ENCODE results near the gene WFDC9. TPM values are rescaled to one million over a fixed set of nuclear protein-coding genes. Genes with fewer than 3 reads are reported as not detected.

WFDC9 gene
- total and polyA plus RNA-seq, 2 of the 8 experiments (the other 6 are each of a cell fraction or from before 2014, with no cell fraction given), result not detected

DNA sequence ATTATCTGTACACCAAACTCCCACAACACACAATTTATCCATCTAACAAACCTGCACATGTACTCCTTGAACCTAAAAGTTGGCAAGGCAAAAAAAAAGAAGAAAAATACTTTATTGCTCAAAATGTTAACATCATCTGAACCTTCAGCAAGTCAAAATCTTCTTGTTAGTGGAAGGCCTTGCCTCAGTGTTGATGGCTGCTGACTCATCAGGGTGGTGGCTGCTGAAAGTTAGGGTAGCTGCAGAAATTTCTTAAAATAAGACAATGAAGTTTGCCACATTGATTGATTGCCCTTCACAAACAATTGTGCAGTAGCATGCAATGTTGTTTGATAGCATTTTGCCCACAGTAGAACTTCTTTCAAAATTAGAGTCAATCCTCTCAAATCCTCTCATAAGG lies 41.7 kb upstream of the WFDC9 start:
- no peak for DNase-seq (ENCODE audit: low read depth in 1 of 2, low spot score in 2 of 2)

More for the DNA sequence above, 41.7 kb upstream of the WFDC9 start:
- no peak overlapping the region for H2AFZ ChIP-seq (ENCODE audit: low read length)
- H2BK5ac ChIP-seq (ENCODE audit: low read depth, low read length), result no peak overlapping the region
- no peak overlapping the region for H4K5ac ChIP-seq (ENCODE audit: insufficient read length, low read depth, low read length)
- H4K8ac ChIP-seq (ENCODE audit: extremely low read depth, insufficient read depth, low read length), result no peak overlapping the region
- H3K79me1 ChIP-seq (ENCODE audit: low read depth, low read length), result no peaks in the 10 kb centered on the region
- no peak overlapping the region for H3K14ac ChIP-seq (ENCODE audit: insufficient read length)
- H3K9me3 ChIP-seq (ENCODE audit: insufficient read depth in 2 of 2, low read depth in 1 of 2, low read length in 1 of 2), result 0 out of 4 replicates have a peak, but pooled peaks cover 0 to 2% of the 10 kb centered on the region in 2 experiments
- no peaks in the 10 kb centered on the region for H3K4me1 ChIP-seq (replicated peaks in 1 of 4; ENCODE audit: control insufficient read depth in 3 of 4, insufficient read depth in 4 of 4, low read length in 3 of 4)
- H3K4me3 ChIP-seq (ENCODE audit: extremely low read depth in 1 of 4, insufficient read depth in 2 of 4, low read depth in 3 of 4, low read length in 4 of 4), result no peak overlapping the region
- H3K23me2 ChIP-seq (ENCODE audit: low read depth, low read length), result no peaks in the 10 kb centered on the region
- no peaks in the 10 kb centered on the region for H3K27me3 ChIP-seq (replicated peaks in 1 of 4; ENCODE audit: control insufficient read depth in 3 of 4, extremely low read depth in 1 of 4, insufficient read depth in 3 of 4, low read length in 3 of 4)
- no peaks in the 10 kb centered on the region for H4K20me1 ChIP-seq (replicated peaks in 1 of 2; ENCODE audit: control insufficient read depth in 1 of 2, insufficient read depth in 2 of 2, low read length in 2 of 2)
- H2BK120ac ChIP-seq (replicated peaks; ENCODE audit: low read depth, low read length), result no peak overlapping the region
- H3K36me3 ChIP-seq (ENCODE audit: control insufficient read depth in 2 of 4, insufficient read depth in 4 of 4, low read length in 3 of 4), result no peaks in the 10 kb centered on the region
- no peaks in the 10 kb centered on the region for H3K79me2 ChIP-seq (ENCODE audit: control insufficient read depth in 1 of 2, insufficient read depth in 2 of 2, low read length in 2 of 2)
- TF ChIP-seq CHD1 (IDR thresholded peaks at IDR 0.05; ENCODE audit: low read depth, low read length) (no peak), HDAC2 (IDR thresholded peaks at IDR 0.05; ENCODE audit: borderline replicate concordance in 1 of 2, low read depth in 2 of 2, low read length in 2 of 2) (no peak), BRCA1 (IDR thresholded peaks at IDR 0.05; ENCODE audit: low read depth, low read length) (no peak), EP300 (IDR thresholded peaks at IDR 0.05; ENCODE audit: borderline replicate concordance in 1 of 2, low read depth in 2 of 2, low read length in 2 of 2) (no peak), POLR2AphosphoS5 (IDR thresholded peaks at IDR 0.05; ENCODE audit: low read depth, low read length) (no peak), KDM5A (IDR thresholded peaks at IDR 0.05; ENCODE audit: low read length) (no peak), MAFK (IDR thresholded peaks at IDR 0.05; ENCODE audit: low read depth, low read length) (no peak), SP1 (IDR thresholded peaks at IDR 0.05; ENCODE audit: low read depth, low read length) (no peak), RAD21 (IDR thresholded peaks at IDR 0.05 in 1 of 2, conservative IDR thresholded peaks at IDR 0.05 in 1 of 2; ENCODE audit: low read depth in 2 of 2, low read length in 2 of 2) (no peak)
- TF ChIP-seq, protein P1, sequence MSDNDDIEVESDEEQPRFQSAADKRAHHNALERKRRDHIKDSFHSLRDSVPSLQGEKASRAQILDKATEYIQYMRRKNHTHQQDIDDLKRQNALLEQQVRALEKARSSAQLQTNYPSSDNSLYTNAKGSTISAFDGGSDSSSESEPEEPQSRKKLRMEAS (IDR thresholded peaks at IDR 0.05), result no peak
- no peak overlapping the region for H3K56ac ChIP-seq (replicated peaks; ENCODE audit: insufficient read length, low read depth, low read length)
- no peak overlapping the region for H3K9ac ChIP-seq (replicated peaks in 1 of 4; ENCODE audit: extremely low read depth in 1 of 4, low read depth in 3 of 4, low read length in 3 of 4)
- no peak overlapping the region for H4K91ac ChIP-seq (replicated peaks; ENCODE audit: insufficient read length, low read length)
- no peak overlapping the region for H3K4ac ChIP-seq (replicated peaks; ENCODE audit: insufficient read length, low read depth, low read length)
- no peak overlapping the region for H2BK12ac ChIP-seq (ENCODE audit: low read depth, low read length)
- no peak overlapping the region for H3K4me2 ChIP-seq (ENCODE audit: insufficient read depth in 1 of 2, low read depth in 2 of 2, low read length in 2 of 2)
- no peak overlapping the region for H3K23ac ChIP-seq (ENCODE audit: insufficient read length)
- FAIRE-seq, result no peak
- no peak overlapping the region for H3K27ac ChIP-seq (ENCODE audit: low read depth, low read length)
- H2BK20ac ChIP-seq (ENCODE audit: low read length), result no peak overlapping the region
- no peak overlapping the region for H2AK5ac ChIP-seq (ENCODE audit: low read depth, low read length)
- H2BK15ac ChIP-seq (ENCODE audit: low read length), result no peak overlapping the region
- ChIA-PET POLR2A (ENCODE audit: partially characterized antibody) (no interaction called here), CTCF (ENCODE audit: partially characterized antibody) (interaction anchor here (1.3 to 2.9 kb wide), 2 partner anchors 43 to 98 kb away, joined by 4 to 10 read pairs; partner anchors contain the start of gene WFDC10A)
- H3K18ac ChIP-seq (ENCODE audit: extremely low read depth, low read length), result no peak overlapping the region
